GM19099 (cell line): Measurements from ENCODE around the gene PLCXD3.

Experiments used
- POLR2A ChIP-seq: IDR thresholded peaks from 3 replicates; pipeline ENCODE4 v1.6.1; 2011; ENCODE audit warnings: low read depth; ENCODE audit not compliant: insufficient read length; ENCODE audit errors: extremely low read depth

Gene PLCXD3

GRCh38 chr5:41263335-41263734 is 247.1 kb downstream of the PLCXD3 start:
- TF ChIP-seq POLR2A = no peak
